ENCODE measurements around the gene NRXN3. TPM values are rescaled to one million over a fixed set of nuclear protein-coding genes. Genes with fewer than 3 reads are reported as not detected.

Gene NRXN3
- total and polyA plus RNA-seq, 8 donors = 1.3 to 7.6 (median 1.5) TPM

- no peaks in the 10 kb centered on the region for H3K9me3 ChIP-seq
- intact Hi-C loops (cut with DNase I) = no loop called here
- no peaks in the 10 kb centered on the region for H3K36me3 ChIP-seq
- ATAC-seq (no peak), DNase-seq (no peak)
- TF ChIP-seq CTCF (IDR thresholded peaks at IDR 0.05) = no peak
- no peak overlapping the region for H3K27ac ChIP-seq
- no peaks in the 10 kb centered on the region for H3K4me1 ChIP-seq
- H3K4me3 ChIP-seq = no peak overlapping the region
- no peaks in the 10 kb centered on the region for H3K27me3 ChIP-seq
Measured at GRCh38 chr14:78805570-78805969, 635.4 kb downstream of the NRXN3 start.

GRCh38 chr14:78823035-78823434 is 652.9 kb downstream of the NRXN3 start:
- DNase-seq (no peak), ATAC-seq (no peak)
- no peak overlapping the region for H3K4me3 ChIP-seq
- no peak overlapping the region for H3K27ac ChIP-seq
- H3K36me3 ChIP-seq = no peaks in the 10 kb centered on the region
- no peaks in the 10 kb centered on the region for H3K9me3 ChIP-seq
- TF ChIP-seq CTCF (IDR thresholded peaks at IDR 0.05) = no peak
- H3K27me3 ChIP-seq = no peaks in the 10 kb centered on the region
- intact Hi-C loops (cut with DNase I) = no loop called here
- H3K4me1 ChIP-seq = no peaks in the 10 kb centered on the region

- DNase-seq (no peak), ATAC-seq (no peak)
- no peaks in the 10 kb centered on the region for H3K9me3 ChIP-seq
- no peaks in the 10 kb centered on the region for H3K4me1 ChIP-seq
- no peaks in the 10 kb centered on the region for H3K27me3 ChIP-seq
- no peak overlapping the region for H3K4me3 ChIP-seq
- no peak for TF ChIP-seq CTCF (IDR thresholded peaks at IDR 0.05)
- intact Hi-C loops (cut with DNase I) = no loop called here
- H3K36me3 ChIP-seq = no peaks in the 10 kb centered on the region
- H3K27ac ChIP-seq = no peak overlapping the region
Measured at GRCh38 chr14:78823516-78823915, 653.3 kb downstream of the NRXN3 start.

GRCh38 chr14:78829274-78829673 is 659.1 kb downstream of the NRXN3 start:
- no peak overlapping the region for H3K27ac ChIP-seq
- H3K9me3 ChIP-seq = no peaks in the 10 kb centered on the region
- no peak for ATAC-seq
- no peaks in the 10 kb centered on the region for H3K36me3 ChIP-seq
- no peak for DNase-seq
- intact Hi-C loops (cut with DNase I) = no loop called here
- TF ChIP-seq CTCF (IDR thresholded peaks at IDR 0.05) = no peak
- no peaks in the 10 kb centered on the region for H3K4me1 ChIP-seq
- no peak overlapping the region for H3K4me3 ChIP-seq
- H3K27me3 ChIP-seq = no peaks in the 10 kb centered on the region

- no peak for TF ChIP-seq CTCF (IDR thresholded peaks at IDR 0.05)
- Histone ChIP-seq H3K9me3 (no peaks in the 10 kb centered on the region), H3K4me1 (no peaks in the 10 kb centered on the region), H3K27me3 (peaks cover 0 to 8% of the 10 kb centered on the region in 2 donors), H3K4me3 (no peak overlapping the region), H3K36me3 (no peaks in the 10 kb centered on the region), H3K27ac (no peak overlapping the region)
- DNase-seq = peak in 1 of 4 donors; percentile 43
- ATAC-seq = no peak
- intact Hi-C loops (cut with DNase I) = no loop called here
Measured at GRCh38 chr14:78834766-78835451, 664.7 kb downstream of the NRXN3 start.

All from left lung (tissue), 10 donors.